VCaP (cell line): ENCODE results near the gene CMTM1.

Experiments used
- H3K27ac ChIP-seq: fragments of 450-650 bp; 2 replicates; pipeline ENCODE4 v1.5.1; 2017
- CTCF ChIP-seq: fragments of 450-650 bp; conservative IDR thresholded peaks from 2 replicates; pipeline ENCODE4 v1.5.1; 2017; ENCODE audit warnings: mild to moderate bottlenecking, moderate library complexity

The CMTM1 gene

DNA sequence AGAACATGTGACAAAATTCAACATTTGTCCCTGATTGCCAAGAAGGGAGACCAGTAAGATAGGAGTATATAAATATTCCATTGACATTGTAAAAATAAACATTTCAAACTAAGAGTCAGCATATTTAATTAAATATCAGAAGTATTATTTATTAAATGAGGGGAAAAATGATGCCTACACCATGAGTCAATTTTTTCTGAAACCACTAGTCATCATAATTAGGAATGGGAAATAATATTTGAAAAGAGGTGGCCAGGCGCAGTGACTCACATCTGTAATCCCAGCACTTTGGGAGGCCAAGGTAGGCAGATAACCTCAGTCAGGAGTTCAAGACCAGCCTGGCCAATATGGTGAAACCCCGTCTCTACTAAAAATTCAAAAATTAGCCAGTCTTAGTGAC is 2.1 kb downstream of the CMTM1 start:
- no peak for TF ChIP-seq CTCF
- no peak overlapping the region for H3K27ac ChIP-seq

DNA sequence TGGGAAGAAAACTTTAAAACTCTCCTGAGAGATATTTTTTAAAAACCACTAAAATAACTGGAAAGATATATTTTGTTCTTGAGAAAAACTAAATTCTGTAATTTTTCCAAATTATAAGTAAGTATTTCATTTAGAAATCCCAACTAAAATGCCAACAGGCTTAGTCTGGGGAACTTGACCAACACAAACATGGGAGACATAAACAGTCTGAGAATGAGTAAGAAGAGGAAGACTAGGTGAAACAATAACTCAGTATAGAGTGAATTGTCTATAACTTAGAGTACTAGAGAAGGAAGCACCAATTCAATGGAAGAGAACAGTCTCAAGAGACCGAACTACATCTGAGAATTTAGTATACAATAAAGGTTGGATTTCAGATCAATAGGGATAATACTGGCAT is 2.9 kb downstream of the CMTM1 start:
- no peak overlapping the region for H3K27ac ChIP-seq
- no peak for TF ChIP-seq CTCF

DNA sequence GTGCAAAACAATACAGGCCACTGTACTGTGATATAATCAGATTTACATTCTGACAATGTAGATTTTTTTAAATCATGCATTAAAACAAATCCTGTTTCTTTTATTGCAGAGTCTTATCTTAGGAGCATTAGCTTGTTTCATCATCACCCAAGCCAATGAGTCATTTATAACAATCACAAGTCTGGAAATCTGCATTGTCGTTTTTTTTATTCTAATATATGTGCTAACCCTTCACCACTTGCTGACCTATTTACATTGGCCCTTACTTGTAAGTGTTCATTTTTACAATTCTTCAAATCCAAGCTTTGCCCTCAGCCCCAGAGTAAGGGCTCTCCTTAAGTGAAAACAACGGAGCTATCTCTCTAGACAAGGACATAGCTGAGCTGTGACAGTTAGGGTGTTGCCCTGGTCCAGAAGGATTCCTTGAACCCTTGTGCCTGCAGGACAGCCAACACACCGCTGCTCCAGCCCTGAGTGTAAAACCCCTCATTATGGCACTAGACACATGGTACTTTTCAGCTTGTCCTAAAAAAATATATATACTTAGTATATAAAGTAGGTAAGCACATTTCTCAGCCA is 3.7 kb downstream of the CMTM1 start:
- H3K27ac ChIP-seq: no peak overlapping the region
- no peak for TF ChIP-seq CTCF

GRCh38 chr16:66572356-66572755 is 6.1 kb downstream of the CMTM1 start:
- no peak overlapping the region for H3K27ac ChIP-seq
- TF ChIP-seq CTCF: no peak

GRCh38 chr16:66574081-66574480 is 7.8 kb downstream of the CMTM1 start:
- TF ChIP-seq CTCF: no peak

DNA sequence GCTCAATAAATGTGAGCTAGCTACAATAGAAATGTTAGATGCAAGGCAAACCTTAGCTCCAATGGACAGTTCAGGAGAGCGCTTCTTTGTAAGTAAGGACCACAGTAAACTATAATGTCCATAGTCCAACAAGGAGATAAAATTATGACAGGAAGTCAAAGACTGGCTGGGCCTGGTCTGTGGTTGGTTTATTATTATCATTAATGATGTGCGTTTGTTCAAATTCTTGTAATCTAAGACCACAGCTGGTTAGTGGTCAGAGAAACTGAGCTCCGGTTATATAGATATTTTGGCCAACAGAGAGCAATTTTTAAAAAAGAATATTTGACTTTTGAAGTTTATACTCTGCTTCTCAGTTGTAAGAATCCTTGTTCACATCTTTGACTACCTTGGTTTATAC is 8.3 kb downstream of the CMTM1 start:
- no peak overlapping the region for H3K27ac ChIP-seq
- TF ChIP-seq CTCF: no peak

More at GRCh38 chr16:66574081-66574480, 7.8 kb downstream of the CMTM1 start:
- no peak overlapping the region for H3K27ac ChIP-seq

DNA sequence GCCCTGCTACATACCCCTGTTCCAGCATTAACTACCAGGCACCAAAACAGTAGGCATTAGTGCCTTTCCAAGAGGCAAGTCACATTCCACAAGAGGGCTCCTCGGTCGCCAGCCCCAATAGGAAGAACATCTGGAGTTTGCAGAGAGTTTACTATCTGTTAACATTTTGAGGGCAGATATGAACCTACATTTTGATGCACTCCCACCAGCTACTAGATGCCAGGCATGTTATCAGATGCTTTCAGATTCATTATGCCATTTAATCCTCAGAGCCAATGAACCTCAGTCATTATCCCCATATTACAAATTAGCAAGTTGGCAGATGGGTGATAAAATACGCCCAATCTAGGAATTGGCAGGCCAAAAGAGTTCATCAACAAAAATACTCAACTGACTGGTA is 8.8 kb downstream of the CMTM1 start:
- no peak for TF ChIP-seq CTCF
- H3K27ac ChIP-seq: no peak overlapping the region

DNA sequence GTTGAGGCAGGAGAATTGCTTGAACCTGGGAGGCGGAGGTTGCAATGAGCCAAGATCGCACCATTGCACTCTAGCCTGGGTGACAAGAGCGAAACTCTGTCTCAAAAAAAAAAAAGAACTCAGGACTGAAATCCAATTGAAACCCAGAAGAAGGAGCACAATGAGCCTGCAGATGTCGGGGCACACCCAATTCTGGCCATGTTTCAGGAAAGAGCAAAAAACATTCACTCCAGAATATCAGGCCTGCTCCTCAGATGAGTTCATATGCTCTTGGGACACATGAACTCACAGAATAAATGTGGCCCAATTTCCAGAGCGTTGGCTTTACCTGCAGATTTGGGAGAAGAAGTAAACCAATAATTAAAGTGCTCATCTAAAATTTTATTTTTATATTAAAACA is 10.1 kb downstream of the CMTM1 start:
- TF ChIP-seq CTCF: no peak
- H3K27ac ChIP-seq: no peak overlapping the region
